Measurements from ENCODE around the gene SLC22A4.

Gene SLC22A4

GRCh38 chr5:132300577-132301343, 6.6 kb downstream of the SLC22A4 start:
- DNase-seq, result no peak

- no peak for DNase-seq
These were observed 7.4 kb downstream of the SLC22A4 start for GRCh38 chr5:132301344-132302271.

DNA sequence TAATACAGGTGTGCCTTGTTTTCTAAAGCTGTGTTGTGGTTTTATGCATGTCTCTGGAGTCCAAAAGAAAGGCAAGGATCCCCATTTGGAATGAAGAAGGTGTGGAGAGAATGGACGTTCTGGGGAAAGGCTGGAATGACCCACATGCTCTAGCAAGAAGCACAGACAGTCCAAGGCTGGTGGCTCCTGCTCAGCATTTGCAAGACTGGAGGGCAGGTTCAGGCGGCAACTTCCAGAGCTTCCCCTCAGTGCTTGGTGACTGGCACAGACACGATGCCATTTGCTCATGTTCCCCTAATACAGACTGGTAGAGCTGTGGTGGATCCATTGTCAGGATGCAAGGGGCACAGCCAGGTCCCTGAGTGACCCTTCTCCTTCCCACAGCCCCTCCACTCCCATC, 8.2 kb downstream of the SLC22A4 start:
- no peak for DNase-seq

DNA sequence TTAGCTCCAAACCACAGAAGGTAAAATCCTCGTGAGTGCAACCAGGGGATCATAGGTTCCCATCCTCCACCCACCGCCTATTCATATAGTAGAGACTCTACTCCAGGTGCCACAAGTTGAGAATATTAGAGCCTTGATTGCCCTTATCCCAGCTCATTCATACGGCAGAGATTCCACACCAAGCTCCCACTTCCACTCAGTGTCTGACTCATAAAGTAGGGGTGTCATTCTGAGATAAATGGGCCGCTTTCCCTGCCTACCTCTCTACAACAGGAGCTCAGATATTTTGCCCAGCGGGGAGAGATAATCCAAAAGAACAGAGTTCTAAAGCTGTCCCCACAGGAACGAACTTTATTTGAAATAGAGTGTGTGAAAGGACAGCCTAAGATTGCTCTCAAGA, 9.4 kb downstream of the SLC22A4 start:
- DNase-seq, result no peak

DNA sequence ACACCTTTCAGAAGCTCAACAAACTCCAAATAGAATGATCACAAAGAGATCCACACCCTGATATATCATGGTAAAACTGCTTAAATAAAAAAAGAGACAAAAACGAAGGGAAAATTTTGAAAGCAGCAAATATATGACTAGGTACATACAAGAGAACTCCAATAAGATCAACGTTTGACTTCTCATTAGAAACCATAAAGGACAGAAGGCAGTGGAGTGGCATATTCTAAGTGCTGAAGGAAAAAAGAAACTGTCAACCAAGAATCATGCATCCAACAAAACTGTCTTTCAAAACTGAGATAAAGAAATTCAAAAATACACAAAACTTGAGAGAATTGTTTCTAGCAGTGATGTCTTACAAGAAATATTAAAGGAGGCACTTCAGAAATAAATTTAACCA, 11.2 kb downstream of the SLC22A4 start:
- no peak for DNase-seq

DNA sequence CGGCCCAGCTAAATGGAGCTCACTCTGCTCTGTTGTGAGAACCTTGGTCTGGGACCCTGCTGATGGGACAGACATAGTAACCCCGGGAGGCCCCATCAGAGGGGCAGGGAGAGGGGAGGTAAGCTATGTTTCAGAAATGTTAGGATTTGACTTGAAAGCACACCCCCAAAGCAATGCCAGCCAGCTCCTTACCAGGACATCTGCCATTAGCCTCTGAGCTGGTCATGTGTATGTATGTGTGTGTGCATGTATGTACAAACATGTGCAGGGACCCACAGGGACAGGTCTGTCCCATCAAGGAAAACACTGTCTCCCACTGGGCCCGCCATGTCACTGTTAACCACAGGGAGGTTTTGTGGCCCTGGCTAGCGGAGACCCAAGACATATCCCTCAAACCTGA, 14.5 kb downstream of the SLC22A4 start:
- no peak for DNase-seq

DNA sequence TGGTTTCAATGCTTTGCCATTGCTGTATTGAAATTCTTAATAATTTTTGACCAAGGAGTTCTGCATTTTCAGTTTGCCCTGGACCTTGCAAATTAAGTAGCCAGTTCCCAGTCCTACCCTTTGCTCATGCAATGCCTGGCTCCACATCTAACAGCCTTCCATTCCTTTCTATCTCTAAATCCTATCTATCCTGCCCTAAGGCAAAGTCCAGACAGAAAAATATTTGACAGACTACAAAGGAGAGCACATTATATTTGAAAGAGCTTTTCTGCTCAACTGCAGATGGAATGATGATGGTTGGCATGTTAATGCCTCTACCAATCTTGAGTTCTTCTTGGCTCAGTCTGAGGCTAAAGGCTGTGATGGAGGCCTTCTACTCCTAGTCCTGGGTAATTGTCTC, 15.5 kb downstream of the SLC22A4 start:
- DNase-seq, result no peak

GRCh38 chr5:132310141-132310834, 16.1 kb downstream of the SLC22A4 start:
- DNase-seq, result no peak

DNA sequence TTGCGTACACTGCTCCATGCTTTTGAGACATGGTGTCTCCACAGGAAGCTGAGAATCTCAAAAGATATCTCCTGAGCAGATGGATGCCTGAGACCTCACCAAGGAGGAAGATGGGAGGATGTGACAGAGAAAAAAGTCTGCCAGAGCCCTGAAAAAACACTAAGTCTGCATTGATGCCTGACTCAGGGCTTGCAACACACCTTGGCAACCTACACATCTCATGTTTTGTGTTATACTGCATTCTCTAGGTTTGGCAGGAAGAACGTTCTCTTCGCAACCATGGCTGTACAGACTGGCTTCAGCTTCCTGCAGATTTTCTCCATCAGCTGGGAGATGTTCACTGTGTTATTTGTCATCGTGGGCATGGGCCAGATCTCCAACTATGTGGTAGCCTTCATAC, 19.2 kb downstream of the SLC22A4 start:
- no peak for DNase-seq

DNA sequence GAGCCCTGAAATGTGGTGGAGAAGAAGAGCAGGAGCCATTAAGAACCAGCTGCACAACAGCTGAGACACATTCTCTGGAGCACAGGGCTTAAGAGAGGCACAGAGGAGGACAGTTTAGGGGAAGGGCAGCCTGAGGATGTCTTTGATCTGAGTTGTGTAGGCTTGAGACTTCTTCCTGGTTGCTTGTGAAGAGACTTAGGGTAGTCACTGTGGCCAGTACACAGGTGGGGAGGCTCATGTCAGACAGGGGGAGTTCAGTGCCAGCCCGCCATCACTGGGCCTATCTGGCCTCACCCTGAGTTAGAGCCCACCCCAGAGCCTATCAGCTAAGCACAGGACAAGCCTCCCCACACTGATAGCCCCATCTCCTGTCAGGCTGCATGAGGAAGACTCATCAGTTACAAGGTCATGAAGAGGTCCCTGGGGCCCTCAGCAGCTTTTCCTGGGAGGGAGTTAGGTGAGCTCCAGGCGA, 19.8 kb downstream of the SLC22A4 start:
- DNase-seq, result no peak

DNA sequence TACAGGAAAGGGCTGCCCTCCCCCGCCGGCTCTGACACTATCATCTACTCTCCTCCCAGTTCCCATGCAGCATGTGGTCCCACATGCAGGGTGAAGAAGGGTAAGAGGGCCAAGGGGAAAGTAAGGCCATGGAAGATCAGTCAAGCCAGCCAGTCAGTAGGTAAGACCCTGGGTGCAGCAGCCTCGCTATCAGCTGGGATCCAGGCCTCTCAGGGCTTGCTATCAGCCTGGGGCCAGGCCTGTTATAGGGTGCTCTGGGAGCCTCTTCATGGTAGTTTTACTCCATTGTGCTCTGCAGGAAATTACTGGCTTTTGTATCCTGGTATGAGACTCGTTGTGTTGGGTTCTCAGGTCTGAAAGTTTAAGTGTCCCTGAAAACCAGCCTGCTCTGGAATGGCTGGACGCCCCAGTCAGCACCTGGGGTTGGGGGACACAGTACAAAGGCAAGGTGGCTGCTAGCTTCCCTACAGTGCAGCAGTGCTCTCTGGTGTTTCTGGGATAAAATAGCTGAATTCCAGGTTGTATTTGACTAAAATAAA, 21.4 kb downstream of the SLC22A4 start:
- DNase-seq, result no peak

- DNase-seq, result no peak
These were observed 25.8 kb downstream of the SLC22A4 start for GRCh38 chr5:132319975-132320374.

DNA sequence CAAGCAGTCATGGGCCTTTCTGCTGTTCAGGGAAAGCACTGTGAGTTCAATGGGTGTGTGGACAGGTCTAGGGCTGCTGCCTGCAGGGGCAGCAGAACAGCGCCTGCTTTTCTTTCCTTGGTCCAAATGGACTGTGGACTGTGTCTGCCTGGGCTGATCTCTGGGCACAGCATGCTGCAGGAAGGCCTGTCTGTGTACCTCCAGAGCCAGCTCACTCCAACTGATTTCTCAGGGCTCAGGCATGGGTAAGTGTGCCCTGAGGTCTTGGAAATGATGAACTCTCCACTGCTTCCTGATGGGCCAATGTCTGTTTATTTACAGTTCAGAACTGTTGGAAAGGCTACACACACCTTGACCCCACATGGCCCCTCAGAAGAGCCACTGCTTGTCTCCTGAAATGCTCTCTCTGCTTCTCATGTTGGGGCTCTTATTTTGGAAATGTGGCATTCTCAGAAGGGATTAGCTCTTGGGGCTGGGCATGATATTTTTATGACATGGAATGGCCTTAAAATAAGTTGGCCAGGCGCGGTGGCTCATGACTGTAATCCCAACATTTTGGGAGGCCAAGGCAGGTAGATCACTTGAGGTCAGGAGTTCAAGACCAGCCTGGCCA, 27.0 kb downstream of the SLC22A4 start:
- DNase-seq, result no peak

DNA sequence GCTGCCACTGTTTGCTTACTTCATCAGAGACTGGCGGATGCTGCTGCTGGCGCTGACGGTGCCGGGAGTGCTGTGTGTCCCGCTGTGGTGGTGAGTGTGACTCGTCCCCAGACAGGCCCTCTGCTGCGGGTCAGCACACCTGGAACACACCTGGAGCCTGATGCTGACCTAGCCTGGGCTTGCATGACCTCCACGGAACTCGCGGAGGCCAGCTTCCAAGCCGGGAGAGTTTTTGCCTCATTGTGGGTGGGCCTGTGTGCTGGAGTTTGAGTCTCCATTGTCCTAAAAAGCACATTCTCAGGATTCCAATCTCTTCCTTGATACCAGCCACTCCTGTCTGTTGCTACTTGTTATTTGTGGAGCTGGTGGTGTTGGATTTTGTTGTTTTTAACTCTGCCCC, 28.1 kb downstream of the SLC22A4 start:
- DNase-seq, result no peak

GRCh38 chr5:132323202-132323601, 29.0 kb downstream of the SLC22A4 start:
- no peak for DNase-seq

DNA sequence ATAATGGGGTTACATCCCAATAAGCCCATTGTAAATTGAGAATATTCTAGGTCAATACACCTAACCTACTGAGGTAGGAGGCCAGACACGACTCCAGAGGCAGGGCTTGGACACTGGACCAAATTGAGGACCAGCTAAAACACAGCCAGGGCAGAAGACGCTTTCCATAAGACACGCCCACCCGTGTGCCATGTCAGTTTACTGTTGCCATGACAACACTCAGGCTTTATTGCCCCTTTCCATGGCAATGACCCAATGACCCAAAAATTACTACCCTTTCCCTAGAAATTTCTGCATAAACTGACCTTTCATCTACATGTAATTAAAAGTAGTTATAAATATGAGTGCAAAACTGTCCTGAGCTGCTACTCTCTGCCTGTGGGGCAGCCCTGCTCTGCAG, 31.5 kb downstream of the SLC22A4 start:
- no peak for DNase-seq

DNA sequence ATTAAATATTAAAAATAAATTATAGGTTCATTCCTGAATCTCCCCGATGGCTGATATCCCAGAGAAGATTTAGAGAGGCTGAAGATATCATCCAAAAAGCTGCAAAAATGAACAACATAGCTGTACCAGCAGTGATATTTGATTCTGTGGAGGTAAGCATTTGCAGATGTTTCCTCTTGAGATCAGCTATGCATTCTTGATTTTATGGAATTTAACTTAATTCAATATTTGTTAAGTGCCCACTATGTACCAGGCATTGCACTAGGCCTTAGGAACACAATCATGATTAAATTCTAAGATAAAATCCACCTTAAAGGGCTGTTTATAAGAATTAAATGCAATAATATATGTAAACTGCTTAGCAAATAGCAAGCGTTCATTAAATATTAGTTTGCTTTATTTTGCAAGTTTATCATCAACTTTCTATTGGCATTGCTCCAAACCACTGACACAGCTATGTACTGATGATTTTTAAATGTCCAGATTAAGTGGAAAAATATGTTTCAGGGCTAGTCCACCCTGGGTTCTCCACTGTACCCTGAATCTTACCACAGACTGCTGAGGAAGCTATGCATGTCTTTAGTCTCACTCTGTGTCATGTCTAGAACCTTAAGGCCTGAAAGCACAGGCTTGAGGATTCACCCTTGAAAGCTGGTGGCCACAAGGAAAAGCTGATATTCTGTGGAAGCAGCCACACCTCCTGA, 33.2 kb downstream of the SLC22A4 start:
- DNase-seq, result no peak

GRCh38 chr5:132334812-132335211, 40.6 kb downstream of the SLC22A4 start:
- DNase-seq, result no peak

GRCh38 chr5:132335402-132335801, 41.2 kb downstream of the SLC22A4 start:
- no peak for DNase-seq

DNA sequence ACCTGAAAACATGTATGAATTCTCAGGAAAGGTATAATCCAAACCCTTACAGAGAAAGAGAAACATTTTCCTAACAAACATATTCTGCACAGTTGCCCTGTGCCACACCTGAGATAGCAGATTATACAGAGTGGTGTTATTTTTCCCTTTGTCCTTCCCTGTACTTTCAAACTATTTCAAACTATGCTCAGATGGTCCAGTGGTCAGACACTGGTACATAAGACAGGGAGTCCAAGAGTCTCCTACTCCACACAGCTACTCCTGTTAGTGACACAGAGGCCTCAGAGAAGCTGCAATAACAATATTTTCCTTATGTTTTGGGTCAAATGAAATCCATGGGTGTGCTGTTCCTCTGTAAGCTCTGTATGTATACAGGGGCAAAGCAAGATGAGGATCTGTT, 45.3 kb downstream of the SLC22A4 start:
- no peak for DNase-seq

GRCh38 chr5:132342291-132343180, 48.3 kb downstream of the SLC22A4 start:
- no peak for DNase-seq

All from GOT3 (cell line).